Peyer's patch (tissue), 4 donors: Measurements from ENCODE around the gene IFI30.

ENCODE experiments used
- CTCF ChIP-seq, 6 experiments: fragments of 450-650 bp in 4 of 6; fragments of 200-600 bp in 2 of 6; sonication (generic) in 1 of 6; IDR thresholded peaks; one replicate each; pipeline ENCODE4 v1.5.1; 2017 to 2019; ENCODE audit warnings: antibody characterized with exemption in 6 of 6, mild to moderate bottlenecking in 3 of 6, moderate library complexity in 1 of 6
- POLR2A ChIP-seq, 2 donors: fragments of 450-650 bp; IDR thresholded peaks; one replicate each; pipeline ENCODE4 v1.5.1; 2017; ENCODE audit warnings: antibody characterized with exemption in 2 of 2, mild to moderate bottlenecking in 2 of 2, moderate library complexity in 2 of 2

GRCh38 chr19:18224525-18225354 lies 51.1 kb downstream of the IFI30 start:
- TF ChIP-seq CTCF (IDR thresholded peaks at IDR 0.05) (no peak), POLR2A (IDR thresholded peaks at IDR 0.05) (no peak)
